HCT116 (cell line): Measurements from ENCODE around the gene GALNT17.
"Not testable (repeated sequence)": the region's sequence is repeated elsewhere in the genome, so short reads cannot be mapped to it uniquely, and the experiment has no call there.

Experiments
- CTCF ChIP-seq, 3 experiments: fragments of 200-600 bp in 1 of 3; sonication (generic) in 1 of 3; IDR thresholded peaks in 2 of 3; conservative IDR thresholded peaks in 1 of 3; 2 replicates each; pipeline ENCODE4 v1.5.1; 2012 to 2017; ENCODE audit warnings: low read depth in 2 of 3, low read length in 2 of 3, antibody characterized with exemption in 1 of 3, borderline replicate concordance in 1 of 3, control low read depth in 1 of 3, mild to moderate bottlenecking in 1 of 3, mixed read lengths in 1 of 3, mixed run types in 1 of 3, moderate library complexity in 1 of 3; ENCODE audit not compliant: insufficient read depth in 1 of 3
- ELF1 ChIP-seq: IDR thresholded peaks from 2 replicates; pipeline ENCODE4 v1.6.1; 2012; ENCODE audit warnings: low read depth, borderline replicate concordance
- EZH2 ChIP-seq: fragments of 200-600 bp; sonication (generic); IDR thresholded peaks from 2 replicates; pipeline ENCODE4 v1.6.1; 2017; ENCODE audit warnings: antibody characterized with exemption, mixed run types
- EZH2phosphoT487 ChIP-seq: fragments of 200-600 bp; IDR thresholded peaks from 2 replicates; pipeline ENCODE4 v1.6.1; 2018; ENCODE audit warnings: antibody characterized with exemption, borderline replicate concordance
- FOSL1 ChIP-seq: IDR thresholded peaks from 2 replicates; pipeline ENCODE4 v1.6.1; 2012; ENCODE audit warnings: low read depth
- MAX ChIP-seq: IDR thresholded peaks from 2 replicates; pipeline ENCODE4 v1.6.1; 2012
- POLR2A ChIP-seq: IDR thresholded peaks from 2 replicates; pipeline ENCODE4 v1.7.0; 2011; ENCODE audit warnings: borderline replicate concordance; ENCODE audit not compliant: insufficient read depth, insufficient read length; ENCODE audit errors: extremely low read depth
- POLR2AphosphoS5 ChIP-seq: IDR thresholded peaks from 2 replicates; pipeline ENCODE4 v1.6.1; 2011; ENCODE audit warnings: mild to moderate bottlenecking, low read depth, low read length, moderate library complexity
- RAD21 ChIP-seq: IDR thresholded peaks from 2 replicates; pipeline ENCODE4 v1.6.1; 2012; ENCODE audit warnings: low read depth, mild to moderate bottlenecking

- not testable (repeated sequence) for TF ChIP-seq CTCF (IDR thresholded peaks at IDR 0.05 in 2 of 3, conservative IDR thresholded peaks at IDR 0.05 in 1 of 3; ENCODE audit: borderline replicate concordance in 1 of 3, insufficient read depth in 1 of 3, low read depth in 2 of 3, low read length in 2 of 3); POLR2A; EZH2; POLR2AphosphoS5; RAD21; FOSL1; MAX; EZH2phosphoT487; ELF1
These were observed 77.5 kb downstream of the GALNT17 start for GRCh38 chr7:71209484-71209883.
